Skin epidermis (tissue), 12 donors: Measurements from ENCODE around the gene TP63.

Source experiments
- H3K27ac ChIP-seq, 21 experiments: fragments of 200-600 bp; sonication (generic) in 11 of 21; one replicate each; pipeline ENCODE4 v1.5.0; 2020; ENCODE audit warnings: mild to moderate bottlenecking in 3 of 21, inconsistent platforms in 2 of 21, moderate library complexity in 2 of 21
- H3K4me3 ChIP-seq, 7 experiments: fragments of 200-600 bp; sonication (generic) in 2 of 7; one replicate each; pipeline ENCODE4 v1.5.0; 2020; ENCODE audit warnings: inconsistent platforms in 2 of 7, mild to moderate bottlenecking in 2 of 7, moderate library complexity in 1 of 7

TP63 gene

GRCh38 chr3:189833996-189834395 is 202.8 kb downstream of the TP63 start:
- H3K4me3 ChIP-seq, result no peak overlapping the region
- peak overlapping the region in 15 of 21 experiments; percentile 5 to 78 (median 68) for H3K27ac ChIP-seq

DNA sequence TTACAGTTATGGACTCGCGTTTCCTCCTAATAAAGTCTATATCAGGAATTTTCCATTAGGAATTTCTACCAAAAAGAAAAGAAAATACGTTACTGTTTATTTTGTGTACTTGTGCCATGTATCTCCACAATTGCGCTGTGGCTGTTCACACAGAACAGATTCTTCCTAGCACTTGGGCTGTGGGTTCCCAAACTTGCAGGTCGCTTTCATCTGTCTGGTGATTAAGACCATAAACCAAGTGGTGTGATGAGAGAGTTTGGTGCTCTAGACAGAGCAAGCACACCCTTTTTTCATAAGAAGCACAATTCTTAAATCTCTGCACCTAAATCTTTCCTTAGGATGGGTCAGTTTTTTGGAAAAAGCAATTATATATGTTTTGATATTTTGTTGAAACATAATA is 203.3 kb downstream of the TP63 start:
- Histone ChIP-seq H3K4me3 (no peak overlapping the region), H3K27ac (peak overlapping the region in 18 of 21 experiments; percentile 5 to 78 (median 58))

GRCh38 chr3:189836795-189837194 is 205.6 kb downstream of the TP63 start:
- no peak overlapping the region for H3K4me3 ChIP-seq
- peak overlapping the region in 7 of 21 experiments; percentile 2 to 70 (median 33) for H3K27ac ChIP-seq

DNA sequence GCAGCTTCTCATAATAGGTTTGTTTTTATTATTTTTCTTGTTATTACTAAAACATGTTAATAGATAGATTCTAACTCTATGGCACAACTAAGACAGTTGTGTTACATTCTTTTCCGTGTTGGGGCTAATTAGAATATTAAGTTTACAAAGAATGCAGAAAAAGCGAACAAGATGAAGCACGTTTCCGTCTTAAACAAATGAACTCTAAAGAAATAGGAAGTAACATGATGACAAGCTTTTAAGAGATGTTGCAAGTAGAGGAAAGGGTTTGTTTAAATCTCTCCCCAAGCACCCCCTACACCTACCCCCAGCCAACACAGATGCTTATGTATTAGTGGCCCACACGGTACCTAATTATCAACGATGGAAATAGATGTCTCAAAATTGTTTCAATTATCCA is 207.1 kb downstream of the TP63 start:
- Histone ChIP-seq H3K4me3 (no peak overlapping the region), H3K27ac (peak overlapping the region in 9 of 21 experiments; percentile 9 to 70 (median 45))

- H3K27ac ChIP-seq, result peak overlapping the region in 5 of 21 experiments; percentile 8 to 52 (median 34)
- H3K4me3 ChIP-seq, result no peak overlapping the region
These were observed 208.4 kb downstream of the TP63 start for GRCh38 chr3:189839576-189839975.

GRCh38 chr3:189841473-189842205 is 210.4 kb downstream of the TP63 start:
- no peak overlapping the region for H3K4me3 ChIP-seq
- H3K27ac ChIP-seq, result peak overlapping the region in 13 of 21 experiments; percentile 9 to 79 (median 47)

DNA sequence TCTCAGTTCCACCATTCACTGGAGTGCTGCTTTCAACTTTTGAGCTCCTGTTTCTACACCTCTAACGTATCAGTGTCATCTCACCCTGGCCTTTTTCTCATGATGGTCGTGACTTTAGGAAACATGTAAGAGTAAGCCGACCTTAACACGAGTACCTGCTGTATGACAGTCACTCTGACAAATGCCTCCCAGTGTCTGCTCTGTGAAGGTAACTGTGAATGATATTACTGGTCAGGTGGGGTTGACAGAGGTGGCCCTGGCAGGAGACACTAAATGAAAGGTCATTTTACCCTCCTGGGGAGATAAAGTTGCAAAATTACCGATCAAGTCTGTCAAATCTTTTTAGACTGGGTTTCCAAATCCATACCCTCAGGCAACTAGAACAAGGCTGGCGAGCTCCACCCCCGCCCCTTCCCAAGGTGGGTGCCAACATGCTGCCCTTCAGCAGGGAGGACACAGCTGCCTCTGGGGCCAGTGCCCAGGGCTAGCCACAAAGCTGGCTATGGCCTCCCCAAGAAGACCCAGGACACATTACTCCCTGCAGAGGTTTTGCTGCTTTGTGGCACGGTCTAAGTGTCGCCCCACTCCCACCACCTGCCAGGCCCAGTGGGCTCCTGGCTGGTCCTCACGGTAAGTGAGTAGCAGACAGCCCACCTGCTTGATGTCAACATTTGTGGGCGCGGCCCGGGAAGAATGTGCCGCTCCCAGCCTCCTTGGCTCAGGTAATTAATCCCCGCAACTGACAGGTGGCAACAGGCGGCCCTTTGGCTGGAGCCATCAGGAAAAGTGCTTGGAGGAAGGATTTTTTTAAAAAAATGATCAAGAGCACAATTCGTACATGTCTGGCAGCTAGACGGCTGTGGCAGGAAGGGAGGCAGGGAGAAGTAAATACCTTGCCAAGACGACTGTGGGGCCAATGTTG is 211.8 kb downstream of the TP63 start:
- H3K27ac ChIP-seq, result peak overlapping the region in 14 of 21 experiments; percentile 7 to 79 (median 52)
- H3K4me3 ChIP-seq, result no peak overlapping the region

- Histone ChIP-seq H3K27ac (no peak overlapping the region), H3K4me3 (no peak overlapping the region)
These were observed 213.9 kb downstream of the TP63 start for GRCh38 chr3:189845069-189845468.

- H3K27ac ChIP-seq, result no peak overlapping the region
These were observed 217.3 kb downstream of the TP63 start for GRCh38 chr3:189848395-189849040.

GRCh38 chr3:189849262-189849661 is 218.1 kb downstream of the TP63 start:
- Histone ChIP-seq H3K4me3 (no peak overlapping the region), H3K27ac (no peak overlapping the region)

More at GRCh38 chr3:189848395-189849040, 217.3 kb downstream of the TP63 start:
- H3K4me3 ChIP-seq, result no peak overlapping the region

DNA sequence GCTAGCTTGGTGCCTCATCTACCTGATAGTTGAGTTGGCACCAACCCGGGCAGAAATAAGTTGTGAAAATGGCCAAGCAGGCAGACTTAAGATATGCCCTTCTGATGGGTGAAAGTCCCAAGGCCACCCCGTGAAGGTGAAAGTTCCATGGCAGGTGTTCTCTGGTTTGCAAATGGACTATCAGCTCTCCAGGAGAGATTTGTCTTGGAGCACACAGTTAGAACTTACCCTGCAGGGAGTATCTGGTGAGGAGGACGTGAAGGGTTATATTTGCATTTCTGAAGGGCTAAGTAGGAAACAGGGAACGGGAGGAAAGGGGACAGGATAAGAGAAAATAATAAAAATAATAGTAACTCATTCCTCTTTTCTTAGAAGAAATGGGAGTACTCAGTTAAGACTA is 220.5 kb downstream of the TP63 start:
- Histone ChIP-seq H3K27ac (no peak overlapping the region), H3K4me3 (no peak overlapping the region)

DNA sequence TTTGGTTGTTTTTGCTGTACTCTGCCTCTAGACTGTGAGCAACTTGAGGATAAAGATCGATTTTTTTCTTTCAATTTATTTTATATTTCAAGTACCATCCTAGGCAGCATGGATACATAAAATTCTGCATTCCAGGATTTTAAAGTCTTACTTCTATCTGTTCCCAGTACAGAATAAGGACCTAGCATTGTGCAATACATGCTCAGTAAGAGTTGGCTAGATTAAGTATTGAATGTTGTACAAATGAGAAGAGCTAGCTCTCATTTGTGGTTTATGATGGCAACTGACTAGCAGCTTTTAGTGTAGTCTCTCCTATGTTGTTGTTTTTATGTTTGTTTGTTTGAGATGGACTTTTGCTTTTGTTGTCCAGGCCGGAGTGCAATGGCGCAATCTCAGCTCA is 222.7 kb downstream of the TP63 start:
- H3K4me3 ChIP-seq, result no peak overlapping the region
- H3K27ac ChIP-seq, result no peak overlapping the region

DNA sequence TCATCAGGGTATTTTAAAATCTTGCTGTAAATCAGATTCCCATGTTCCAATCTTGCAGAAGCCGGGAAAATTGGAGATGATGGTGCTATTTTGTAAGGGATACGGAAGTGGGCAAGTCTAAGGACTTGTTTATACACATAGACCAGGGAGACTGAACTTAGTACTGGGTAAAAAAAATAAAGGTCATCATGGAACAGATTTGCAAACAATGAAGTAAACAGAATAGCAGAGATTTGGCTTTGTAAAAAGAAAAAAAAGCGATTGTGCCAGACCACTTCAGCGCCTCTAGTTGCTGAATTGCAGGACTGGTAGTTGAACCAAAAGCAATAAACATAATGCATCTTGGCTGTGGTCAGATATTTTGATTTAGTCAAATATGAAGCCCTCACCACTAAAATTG is 229.1 kb downstream of the TP63 start:
- H3K4me3 ChIP-seq, result no peak overlapping the region
- no peak overlapping the region for H3K27ac ChIP-seq

GRCh38 chr3:189862385-189862998 is 231.3 kb downstream of the TP63 start:
- Histone ChIP-seq H3K27ac (peak overlapping the region in 4 of 21 experiments; percentile 5 to 46 (median 35)), H3K4me3 (no peak overlapping the region)

- no peak overlapping the region for H3K4me3 ChIP-seq
These were observed 231.8 kb downstream of the TP63 start for GRCh38 chr3:189863031-189863430.

GRCh38 chr3:189868061-189868460 is 236.9 kb downstream of the TP63 start:
- Histone ChIP-seq H3K27ac (no peak overlapping the region), H3K4me3 (no peak overlapping the region)

More at GRCh38 chr3:189863031-189863430, 231.8 kb downstream of the TP63 start:
- H3K27ac ChIP-seq, result peak overlapping the region in 6 of 21 experiments; percentile 2 to 46 (median 16)

GRCh38 chr3:189869165-189869564 is 238.0 kb downstream of the TP63 start:
- no peak overlapping the region for H3K4me3 ChIP-seq

GRCh38 chr3:189871418-189871817 is 240.2 kb downstream of the TP63 start:
- H3K4me3 ChIP-seq, result no peak overlapping the region
- H3K27ac ChIP-seq, result peak overlapping the region in 1 of 21 experiments; percentile 14

More at GRCh38 chr3:189869165-189869564, 238.0 kb downstream of the TP63 start:
- no peak overlapping the region for H3K27ac ChIP-seq

DNA sequence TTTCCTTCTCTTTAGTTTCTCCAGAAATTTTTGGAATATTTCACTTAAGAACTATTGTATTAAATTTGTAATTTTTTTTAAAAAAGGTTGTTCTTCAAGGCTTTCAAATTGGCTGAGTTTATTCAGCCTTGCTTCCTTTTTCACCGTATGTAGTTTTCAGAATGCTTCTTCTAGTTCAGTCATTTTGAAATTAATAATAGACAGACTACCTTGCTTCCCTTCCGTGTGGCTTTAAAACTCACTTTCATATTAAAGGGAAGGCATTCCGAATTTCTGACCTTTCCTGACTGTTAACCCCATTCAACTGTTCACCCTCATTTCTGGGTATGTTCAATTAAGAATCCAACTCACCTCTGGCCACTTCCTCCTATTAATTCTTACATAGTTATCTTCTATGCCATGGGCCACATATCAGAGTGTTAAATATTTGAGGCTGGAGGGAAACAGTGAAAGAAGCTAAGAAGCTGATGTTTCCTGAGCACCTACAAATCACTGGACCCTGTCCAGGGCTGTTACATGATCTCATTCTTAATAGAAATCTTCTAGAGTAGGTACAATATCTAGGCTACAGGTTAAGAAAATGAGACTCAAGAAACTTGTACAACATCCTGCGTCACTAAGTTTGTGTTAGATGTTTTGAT is 252.0 kb downstream of the TP63 start:
- H3K27ac ChIP-seq, result no peak overlapping the region
- H3K4me3 ChIP-seq, result no peak overlapping the region
